Sigmoid colon (tissue), 7 donors: ENCODE data around the gene NEK11. TPM values are rescaled to one million over a fixed set of nuclear protein-coding genes. Genes with fewer than 3 reads are reported as not detected.

ENCODE experiments used
- DNase-seq: peaks from one replicate; pipeline ENCODE4 v3.0.0-alpha.2; 2019
- H3K27ac ChIP-seq, 4 donors: fragments of 200-600 bp; sonication (generic); one replicate each; pipeline ENCODE4 v1.5.1; 2016 to 2019; ENCODE audit warnings: mild to moderate bottlenecking in 1 of 4
- H3K27me3 ChIP-seq, 3 donors: fragments of 200-600 bp; sonication (generic); one replicate each; pipeline ENCODE4 v1.5.1; 2019; ENCODE audit warnings: mild to moderate bottlenecking in 1 of 3
- H3K36me3 ChIP-seq, 4 donors: fragments of 200-600 bp; sonication (generic); one replicate each; pipeline ENCODE4 v1.5.1; 2016 to 2019
- H3K4me1 ChIP-seq, 4 donors: fragments of 200-600 bp; sonication (generic); one replicate each; pipeline ENCODE4 v1.5.1; 2017 to 2019
- H3K4me3 ChIP-seq, 4 donors: fragments of 200-600 bp; sonication (generic); one replicate each; pipeline ENCODE4 v1.5.1; 2017 to 2019; ENCODE audit warnings: mild to moderate bottlenecking in 2 of 4, moderate library complexity in 1 of 4
- H3K9me3 ChIP-seq, 4 donors: fragments of 200-600 bp in 3 of 4; sonication (generic) in 3 of 4; one replicate each; pipeline versions ENCODE4 v1.5.1 to v1.6.1; 2013 to 2019
- EP300 ChIP-seq, 4 donors: sonication (generic); formaldehyde crosslinking; IDR thresholded peaks; one replicate each; pipeline ENCODE4 v1.6.1; 2017; ENCODE audit warnings: antibody characterized with exemption in 4 of 4
- POLR2A ChIP-seq, 2 donors: fragments of 450-650 bp; IDR thresholded peaks; one replicate each; pipeline ENCODE4 v1.6.1; 2016; ENCODE audit warnings: antibody characterized with exemption in 2 of 2, mild to moderate bottlenecking in 2 of 2, moderate library complexity in 2 of 2
- POLR2AphosphoS5 ChIP-seq, 4 donors: sonication (generic); formaldehyde crosslinking; IDR thresholded peaks; one replicate each; pipeline ENCODE4 v1.6.1; 2017; ENCODE audit warnings: antibody characterized with exemption in 4 of 4
- WGBS, 2 donors: extraction: QIAGEN DNeasy Blood & Tissue Kit; methylation state at CpG; one replicate each; pipeline ENCODE4 v1.1.7; 2013; 5-methylcytosine and 5-hydroxymethylcytosine counted together
- intact Hi-C: fragments of 100-400 bp; cut with DNase I; formaldehyde crosslinking; loops from one replicate; pipeline ENCODE4 v1.15.1; 2023
- polyA plus RNA-seq, 3 donors: library from polyadenylated mRNA; stranded (reverse); fragments of 200-250 nt; gene quantifications; one replicate each; pipeline ENCODE4 v1.2.3, GENCODE V29; 2013
- total RNA-seq, 4 donors: library from RNA; depleted of rRNA; stranded (reverse); fragments of >200 nt; gene quantifications; one replicate each; pipeline ENCODE4 v1.1.0, GENCODE V29; 2016
- TF ChIP-seq, protein P1 (sequence below), 4 experiments: fragments of 450-650 bp in 3 of 4; fragments of 200-600 bp in 1 of 4; IDR thresholded peaks; one replicate each; pipeline ENCODE4 v1.5.1; 2016 to 2019; ENCODE audit warnings: antibody characterized with exemption in 4 of 4, mild to moderate bottlenecking in 3 of 4, moderate library complexity in 2 of 4
- donor health status: healthy with polysubstance abuse.
- donor health status: Bipolar disorder and iron deficiency.
- donor health status: healthy.

NEK11 gene
- total and polyA plus RNA-seq, 7 donors: 1.6 to 12.2 (median 4.3) TPM

DNA sequence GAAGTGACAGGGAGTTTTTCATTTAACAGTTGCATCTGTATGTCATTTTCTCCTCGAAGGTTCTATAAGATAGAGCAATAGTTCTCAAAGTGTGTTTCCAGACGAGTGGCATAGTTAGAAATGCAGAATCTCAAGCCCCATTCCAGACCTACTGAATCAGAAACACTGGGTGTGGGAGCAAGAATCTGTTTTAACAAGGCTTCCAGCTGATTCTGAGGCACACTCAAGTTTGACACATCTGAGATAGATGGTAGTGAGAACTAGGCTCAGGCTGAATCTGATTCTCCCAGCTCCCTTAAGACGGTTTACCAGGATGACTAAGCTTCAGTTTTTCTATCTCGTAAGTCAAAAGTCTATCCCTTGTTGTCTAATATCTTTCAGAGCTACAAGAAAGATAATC is 195.1 kb downstream of the NEK11 start:
- 68 to 79% methylated on average over 4 of the region's 4 CpGs for WGBS, 2 donors
- no peak overlapping the region for H3K4me3 ChIP-seq
- no peaks in the 10 kb centered on the region for H3K27me3 ChIP-seq
- H3K27ac ChIP-seq: no peak overlapping the region
- no peak for DNase-seq
- H3K9me3 ChIP-seq: peaks cover 0 to 2% (median 0%) of the 10 kb centered on the region in 4 donors
- H3K4me1 ChIP-seq: peaks cover 0 to 7% (median 0%) of the 10 kb centered on the region in 4 donors
- TF ChIP-seq EP300 (IDR thresholded peaks at IDR 0.05) (no peak), POLR2A (IDR thresholded peaks at IDR 0.05) (no peak), POLR2AphosphoS5 (IDR thresholded peaks at IDR 0.05) (no peak)
- TF ChIP-seq, protein P1, sequence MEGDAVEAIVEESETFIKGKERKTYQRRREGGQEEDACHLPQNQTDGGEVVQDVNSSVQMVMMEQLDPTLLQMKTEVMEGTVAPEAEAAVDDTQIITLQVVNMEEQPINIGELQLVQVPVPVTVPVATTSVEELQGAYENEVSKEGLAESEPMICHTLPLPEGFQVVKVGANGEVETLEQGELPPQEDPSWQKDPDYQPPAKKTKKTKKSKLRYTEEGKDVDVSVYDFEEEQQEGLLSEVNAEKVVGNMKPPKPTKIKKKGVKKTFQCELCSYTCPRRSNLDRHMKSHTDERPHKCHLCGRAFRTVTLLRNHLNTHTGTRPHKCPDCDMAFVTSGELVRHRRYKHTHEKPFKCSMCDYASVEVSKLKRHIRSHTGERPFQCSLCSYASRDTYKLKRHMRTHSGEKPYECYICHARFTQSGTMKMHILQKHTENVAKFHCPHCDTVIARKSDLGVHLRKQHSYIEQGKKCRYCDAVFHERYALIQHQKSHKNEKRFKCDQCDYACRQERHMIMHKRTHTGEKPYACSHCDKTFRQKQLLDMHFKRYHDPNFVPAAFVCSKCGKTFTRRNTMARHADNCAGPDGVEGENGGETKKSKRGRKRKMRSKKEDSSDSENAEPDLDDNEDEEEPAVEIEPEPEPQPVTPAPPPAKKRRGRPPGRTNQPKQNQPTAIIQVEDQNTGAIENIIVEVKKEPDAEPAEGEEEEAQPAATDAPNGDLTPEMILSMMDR (IDR thresholded peaks at IDR 0.05): no peak
- H3K36me3 ChIP-seq: no peaks in the 10 kb centered on the region
- intact Hi-C loops: no loop called here

DNA sequence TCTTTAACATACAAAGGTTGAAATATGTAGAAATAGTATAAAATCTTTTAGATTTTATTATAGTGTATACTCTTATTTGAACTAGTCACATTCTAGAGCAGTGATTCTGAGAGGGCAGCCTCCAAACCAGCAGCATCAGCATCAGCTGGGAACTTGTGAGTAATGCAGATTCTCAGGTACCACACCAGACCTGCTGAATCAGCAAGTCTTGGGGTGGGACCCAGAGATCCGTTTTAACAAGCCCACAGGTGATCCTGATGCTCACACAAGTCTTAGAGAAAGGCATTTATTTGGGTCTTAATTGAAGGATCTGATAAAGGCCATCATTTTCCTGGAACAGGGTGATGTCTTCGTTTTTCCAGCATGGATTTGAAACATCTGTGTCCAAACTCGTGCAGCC is 195.9 kb downstream of the NEK11 start:
- intact Hi-C loops: no loop called here
- Histone ChIP-seq H3K36me3 (no peaks in the 10 kb centered on the region), H3K27me3 (no peaks in the 10 kb centered on the region), H3K27ac (no peak overlapping the region), H3K4me3 (no peak overlapping the region), H3K9me3 (no peaks in the 10 kb centered on the region), H3K4me1 (no peaks in the 10 kb centered on the region)
- 76 to 77% methylated on average over 3 of the region's 3 CpGs for WGBS, 2 donors
- TF ChIP-seq POLR2A (IDR thresholded peaks at IDR 0.05) (no peak), EP300 (IDR thresholded peaks at IDR 0.05) (no peak), POLR2AphosphoS5 (IDR thresholded peaks at IDR 0.05) (no peak)
- TF ChIP-seq, protein P1 (IDR thresholded peaks at IDR 0.05): no peak
- DNase-seq: no peak

DNA sequence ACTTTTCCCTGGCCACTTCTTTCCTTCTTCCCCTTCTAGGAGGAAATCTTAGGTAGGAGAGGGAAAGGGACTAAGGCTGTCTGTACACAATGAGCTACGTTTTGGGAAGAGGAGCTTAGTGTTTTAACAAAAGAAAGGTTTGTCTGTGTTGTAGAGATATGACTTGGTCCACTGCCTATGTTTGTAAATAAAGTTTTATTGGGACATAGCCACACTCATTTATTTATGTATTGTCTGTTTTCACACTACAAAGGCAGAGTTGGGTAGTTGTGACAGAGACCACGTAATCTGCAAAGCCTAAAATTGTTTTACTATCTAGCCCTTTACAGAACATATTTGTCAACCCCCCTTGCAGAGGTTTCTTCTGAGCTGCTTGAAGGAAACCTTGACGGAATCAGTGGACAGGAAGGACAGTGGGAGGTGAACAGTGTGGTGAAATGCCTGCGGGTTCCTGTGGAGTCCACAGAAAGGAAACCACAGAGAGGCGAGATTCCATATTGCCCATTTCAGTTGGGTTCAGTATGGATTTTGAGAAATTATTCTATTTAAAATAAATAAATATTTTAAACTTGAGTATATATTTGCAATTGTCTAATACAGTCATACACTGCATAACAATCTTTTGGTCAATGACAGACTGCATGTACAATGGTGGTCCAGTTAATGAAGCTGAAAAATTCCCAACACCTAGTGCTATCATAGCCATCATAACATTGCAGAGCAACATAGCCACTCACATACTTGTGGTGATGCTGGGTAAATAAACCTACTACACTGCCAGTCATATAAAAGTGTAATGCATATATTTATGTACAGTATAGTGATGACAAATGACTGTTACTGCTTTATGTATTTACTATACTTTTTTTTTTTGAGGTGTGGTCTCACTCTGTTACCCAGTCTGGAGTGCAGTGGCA is 197.0 kb downstream of the NEK11 start:
- intact Hi-C loops: no loop called here
- no peaks in the 10 kb centered on the region for H3K27me3 ChIP-seq
- no peak overlapping the region for H3K27ac ChIP-seq
- H3K4me1 ChIP-seq: no peaks in the 10 kb centered on the region
- 49 to 74% methylated on average over 5 of the region's 5 CpGs for WGBS, 2 donors
- H3K36me3 ChIP-seq: no peaks in the 10 kb centered on the region
- H3K9me3 ChIP-seq: no peaks in the 10 kb centered on the region
- no peak for DNase-seq
- TF ChIP-seq POLR2A (IDR thresholded peaks at IDR 0.05): no peak
- H3K4me3 ChIP-seq: no peak overlapping the region

DNA sequence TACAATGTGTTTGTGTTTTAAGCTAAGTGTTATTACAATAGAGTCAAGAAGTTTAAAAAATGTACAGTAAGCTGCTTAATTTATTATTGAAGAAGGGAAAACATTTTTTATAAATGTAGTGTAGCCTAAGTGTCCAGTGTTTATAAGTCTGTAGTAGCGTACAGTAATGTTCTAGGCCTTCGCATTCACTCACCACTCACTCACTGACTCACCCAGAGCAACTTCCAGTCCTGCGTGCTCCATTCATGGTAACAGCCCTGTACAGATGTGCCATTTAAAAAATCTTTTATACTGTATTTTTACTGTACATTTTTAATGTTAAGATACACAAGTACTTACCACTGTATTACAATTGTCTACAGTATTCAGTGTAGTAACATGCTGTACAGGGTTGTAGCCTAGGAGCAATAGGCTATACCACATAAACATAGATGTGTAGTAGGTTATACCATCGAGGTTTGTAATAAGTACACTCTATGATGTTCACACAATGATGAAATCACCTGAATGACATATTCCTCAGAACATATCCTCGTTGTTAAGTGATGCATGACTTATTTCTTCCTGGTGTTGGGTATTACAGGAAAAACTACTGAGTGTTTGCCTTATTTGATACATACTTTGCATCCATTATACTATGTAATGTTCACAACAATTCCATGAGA is 198.3 kb downstream of the NEK11 start:
- Histone ChIP-seq H3K36me3 (no peaks in the 10 kb centered on the region), H3K4me1 (no peaks in the 10 kb centered on the region), H3K4me3 (no peak overlapping the region), H3K27ac (no peak overlapping the region), H3K27me3 (no peaks in the 10 kb centered on the region), H3K9me3 (no peaks in the 10 kb centered on the region)
- intact Hi-C loops: no loop called here
- no peak for DNase-seq
- WGBS, 2 donors: 75 to 79% methylated on average over 5 of the region's 5 CpGs
- no peak for TF ChIP-seq POLR2AphosphoS5 (IDR thresholded peaks at IDR 0.05)
- TF ChIP-seq POLR2A (IDR thresholded peaks at IDR 0.05): no peak
- TF ChIP-seq EP300 (IDR thresholded peaks at IDR 0.05): no peak
- TF ChIP-seq, protein P1 (IDR thresholded peaks at IDR 0.05): no peak

DNA sequence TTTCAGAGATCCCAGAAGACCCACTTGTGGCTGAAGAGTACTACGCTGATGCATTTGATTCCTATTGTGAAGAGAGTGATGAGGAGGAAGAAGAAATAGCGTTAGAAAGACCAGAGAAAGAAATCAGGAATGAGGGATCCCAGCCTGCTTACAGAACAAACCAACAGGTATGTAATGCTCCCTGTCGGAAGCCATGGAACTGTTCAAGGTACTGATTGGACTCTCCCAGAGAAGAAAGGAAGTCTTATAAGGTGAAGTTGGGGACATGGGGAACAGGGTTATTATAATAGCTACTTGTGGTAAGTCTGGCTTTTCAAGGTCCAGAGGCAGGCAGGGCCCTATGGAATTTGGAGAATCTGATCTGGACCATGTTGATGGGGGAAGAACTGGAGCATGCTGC is 201.8 kb downstream of the NEK11 start:
- H3K36me3 ChIP-seq: no peaks in the 10 kb centered on the region
- H3K27me3 ChIP-seq: no peaks in the 10 kb centered on the region
- WGBS, 2 donors: 84 to 91% methylated on average over 3 of the region's 3 CpGs
- no peak overlapping the region for H3K4me3 ChIP-seq
- no peaks in the 10 kb centered on the region for H3K9me3 ChIP-seq
- no peak for DNase-seq
- intact Hi-C loops: no loop called here
- no peaks in the 10 kb centered on the region for H3K4me1 ChIP-seq
- no peak overlapping the region for H3K27ac ChIP-seq
- TF ChIP-seq POLR2AphosphoS5 (IDR thresholded peaks at IDR 0.05) (no peak), EP300 (IDR thresholded peaks at IDR 0.05) (no peak), POLR2A (IDR thresholded peaks at IDR 0.05) (no peak)
- TF ChIP-seq, protein P1 (IDR thresholded peaks at IDR 0.05): no peak
